Loucy (cell line): ENCODE data around the gene SRRM4.

Experiments
- EZH2phosphoT487 ChIP-seq: fragments of 200-600 bp; IDR thresholded peaks from 2 replicates; pipeline ENCODE4 v1.6.1; 2018; ENCODE audit warnings: antibody characterized with exemption, mild to moderate bottlenecking, moderate library complexity, borderline replicate concordance
- TF ChIP-seq, protein P1 (sequence below): fragments of 200-600 bp; sonication (generic); conservative IDR thresholded peaks from 2 replicates; pipeline ENCODE4 v1.5.1; 2014; ENCODE audit warnings: mild to moderate bottlenecking, antibody characterized with exemption, low read length

DNA sequence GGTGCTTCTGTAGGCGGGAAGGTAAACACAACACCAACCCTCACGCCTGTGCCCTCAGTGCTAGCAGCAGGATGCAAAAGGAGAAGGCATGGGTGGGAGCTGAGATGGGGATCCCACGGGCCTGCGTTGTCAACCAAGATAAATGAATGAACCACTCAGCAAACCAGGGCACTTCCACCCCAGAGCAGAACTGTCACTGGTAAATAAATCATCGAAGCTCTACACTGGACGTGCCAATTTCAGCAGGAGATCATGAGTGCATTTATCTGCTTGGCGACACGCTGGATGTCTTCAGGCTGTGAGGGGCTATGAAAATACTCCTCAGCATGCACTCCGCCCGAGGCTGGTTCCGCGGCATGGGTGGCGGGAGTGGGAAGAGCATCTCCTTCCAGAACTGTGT lies 230.5 kb downstream of the SRRM4 start:
- TF ChIP-seq, protein P1, sequence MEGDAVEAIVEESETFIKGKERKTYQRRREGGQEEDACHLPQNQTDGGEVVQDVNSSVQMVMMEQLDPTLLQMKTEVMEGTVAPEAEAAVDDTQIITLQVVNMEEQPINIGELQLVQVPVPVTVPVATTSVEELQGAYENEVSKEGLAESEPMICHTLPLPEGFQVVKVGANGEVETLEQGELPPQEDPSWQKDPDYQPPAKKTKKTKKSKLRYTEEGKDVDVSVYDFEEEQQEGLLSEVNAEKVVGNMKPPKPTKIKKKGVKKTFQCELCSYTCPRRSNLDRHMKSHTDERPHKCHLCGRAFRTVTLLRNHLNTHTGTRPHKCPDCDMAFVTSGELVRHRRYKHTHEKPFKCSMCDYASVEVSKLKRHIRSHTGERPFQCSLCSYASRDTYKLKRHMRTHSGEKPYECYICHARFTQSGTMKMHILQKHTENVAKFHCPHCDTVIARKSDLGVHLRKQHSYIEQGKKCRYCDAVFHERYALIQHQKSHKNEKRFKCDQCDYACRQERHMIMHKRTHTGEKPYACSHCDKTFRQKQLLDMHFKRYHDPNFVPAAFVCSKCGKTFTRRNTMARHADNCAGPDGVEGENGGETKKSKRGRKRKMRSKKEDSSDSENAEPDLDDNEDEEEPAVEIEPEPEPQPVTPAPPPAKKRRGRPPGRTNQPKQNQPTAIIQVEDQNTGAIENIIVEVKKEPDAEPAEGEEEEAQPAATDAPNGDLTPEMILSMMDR: no peak
- TF ChIP-seq EZH2phosphoT487: no peak
